22Rv1 (cell line): ENCODE results near the gene MPI.

Experiments
- ZFX ChIP-seq: fragments of 450-650 bp; IDR thresholded peaks from 2 replicates; pipeline ENCODE4 v1.6.1; 2017; ENCODE audit warnings: antibody characterized with exemption, borderline replicate concordance
- TF ChIP-seq, protein P1 (sequence below): fragments of 450-650 bp; IDR thresholded peaks from 2 replicates; pipeline ENCODE4 v1.5.1; 2017; ENCODE audit warnings: mild to moderate bottlenecking

- TF ChIP-seq, protein P1, sequence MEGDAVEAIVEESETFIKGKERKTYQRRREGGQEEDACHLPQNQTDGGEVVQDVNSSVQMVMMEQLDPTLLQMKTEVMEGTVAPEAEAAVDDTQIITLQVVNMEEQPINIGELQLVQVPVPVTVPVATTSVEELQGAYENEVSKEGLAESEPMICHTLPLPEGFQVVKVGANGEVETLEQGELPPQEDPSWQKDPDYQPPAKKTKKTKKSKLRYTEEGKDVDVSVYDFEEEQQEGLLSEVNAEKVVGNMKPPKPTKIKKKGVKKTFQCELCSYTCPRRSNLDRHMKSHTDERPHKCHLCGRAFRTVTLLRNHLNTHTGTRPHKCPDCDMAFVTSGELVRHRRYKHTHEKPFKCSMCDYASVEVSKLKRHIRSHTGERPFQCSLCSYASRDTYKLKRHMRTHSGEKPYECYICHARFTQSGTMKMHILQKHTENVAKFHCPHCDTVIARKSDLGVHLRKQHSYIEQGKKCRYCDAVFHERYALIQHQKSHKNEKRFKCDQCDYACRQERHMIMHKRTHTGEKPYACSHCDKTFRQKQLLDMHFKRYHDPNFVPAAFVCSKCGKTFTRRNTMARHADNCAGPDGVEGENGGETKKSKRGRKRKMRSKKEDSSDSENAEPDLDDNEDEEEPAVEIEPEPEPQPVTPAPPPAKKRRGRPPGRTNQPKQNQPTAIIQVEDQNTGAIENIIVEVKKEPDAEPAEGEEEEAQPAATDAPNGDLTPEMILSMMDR = no peak
- TF ChIP-seq ZFX = no peak
These were observed 25.5 kb upstream of the MPI start for GRCh38 chr15:74864296-74864695.
